Measurements from ENCODE around the gene CD1D.

CD1D gene

DNA sequence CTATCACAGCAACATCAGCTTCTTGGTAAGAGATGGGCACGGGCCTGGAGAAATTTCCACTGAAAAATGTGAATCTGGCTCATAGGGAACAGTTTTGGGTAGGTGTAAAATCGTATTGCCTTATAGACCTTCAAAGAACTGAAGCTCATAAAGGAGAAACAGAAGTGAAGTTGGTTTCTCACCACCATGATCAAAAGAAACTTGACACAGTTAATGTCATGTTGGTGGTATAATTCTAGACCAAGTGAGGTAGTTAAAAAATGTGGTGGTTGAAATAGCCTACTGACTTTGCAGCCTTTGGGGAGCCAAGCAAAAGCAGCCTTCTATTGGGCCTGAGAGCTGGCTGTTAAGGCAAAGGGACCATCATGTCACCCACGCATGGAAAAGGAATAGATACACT, 8.9 kb downstream of the CD1D start:
- Histone ChIP-seq H3K4me3 (ENCODE audit: severe bottlenecking) (no peak overlapping the region), H3K27ac (ENCODE audit: poor library complexity, severe bottlenecking) (no peak overlapping the region), H3K36me3 (ENCODE audit: low read depth) (no peaks in the 10 kb centered on the region), H3K4me1 (ENCODE audit: insufficient read depth, poor library complexity, severe bottlenecking) (peaks cover 4% of the 10 kb centered on the region), H3K27me3 (ENCODE audit: insufficient read depth, poor library complexity, severe bottlenecking) (no peaks in the 10 kb centered on the region), H3K9me3 (ENCODE audit: severe bottlenecking) (no peaks in the 10 kb centered on the region)
- no peak for DNase-seq (ENCODE audit: low spot score)
- TF ChIP-seq, protein P1, sequence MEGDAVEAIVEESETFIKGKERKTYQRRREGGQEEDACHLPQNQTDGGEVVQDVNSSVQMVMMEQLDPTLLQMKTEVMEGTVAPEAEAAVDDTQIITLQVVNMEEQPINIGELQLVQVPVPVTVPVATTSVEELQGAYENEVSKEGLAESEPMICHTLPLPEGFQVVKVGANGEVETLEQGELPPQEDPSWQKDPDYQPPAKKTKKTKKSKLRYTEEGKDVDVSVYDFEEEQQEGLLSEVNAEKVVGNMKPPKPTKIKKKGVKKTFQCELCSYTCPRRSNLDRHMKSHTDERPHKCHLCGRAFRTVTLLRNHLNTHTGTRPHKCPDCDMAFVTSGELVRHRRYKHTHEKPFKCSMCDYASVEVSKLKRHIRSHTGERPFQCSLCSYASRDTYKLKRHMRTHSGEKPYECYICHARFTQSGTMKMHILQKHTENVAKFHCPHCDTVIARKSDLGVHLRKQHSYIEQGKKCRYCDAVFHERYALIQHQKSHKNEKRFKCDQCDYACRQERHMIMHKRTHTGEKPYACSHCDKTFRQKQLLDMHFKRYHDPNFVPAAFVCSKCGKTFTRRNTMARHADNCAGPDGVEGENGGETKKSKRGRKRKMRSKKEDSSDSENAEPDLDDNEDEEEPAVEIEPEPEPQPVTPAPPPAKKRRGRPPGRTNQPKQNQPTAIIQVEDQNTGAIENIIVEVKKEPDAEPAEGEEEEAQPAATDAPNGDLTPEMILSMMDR (IDR thresholded peaks at IDR 0.05; ENCODE audit: poor library complexity, severe bottlenecking) = no peak
- ATAC-seq (ENCODE audit: low read depth) = no peak

DNA sequence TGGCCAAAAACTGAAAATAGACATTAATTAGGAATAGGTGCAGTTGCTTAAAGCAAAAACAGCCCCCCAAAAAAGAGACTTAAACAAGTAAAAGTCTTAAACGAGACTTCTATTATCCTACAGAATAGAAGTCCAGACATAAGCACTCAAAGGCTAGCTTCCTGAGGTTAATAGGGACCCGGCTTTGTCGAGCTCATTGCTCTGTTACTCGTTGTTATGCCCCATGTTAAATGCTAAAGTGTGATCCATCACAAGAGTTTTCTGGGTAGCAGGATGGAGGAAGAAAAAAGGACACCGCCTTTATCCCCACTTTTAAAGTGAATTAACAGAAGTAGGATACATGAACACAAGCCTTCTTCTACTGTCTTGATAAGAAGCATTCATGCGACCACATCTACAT, 10.6 kb downstream of the CD1D start:
- Histone ChIP-seq H3K4me3 (ENCODE audit: severe bottlenecking) (no peak overlapping the region), H3K27me3 (ENCODE audit: insufficient read depth, poor library complexity, severe bottlenecking) (no peaks in the 10 kb centered on the region), H3K4me1 (ENCODE audit: insufficient read depth, poor library complexity, severe bottlenecking) (peaks cover 2% of the 10 kb centered on the region), H3K27ac (ENCODE audit: poor library complexity, severe bottlenecking) (no peak overlapping the region), H3K9me3 (ENCODE audit: severe bottlenecking) (no peaks in the 10 kb centered on the region), H3K36me3 (ENCODE audit: low read depth) (no peaks in the 10 kb centered on the region)
- TF ChIP-seq, protein P1 (IDR thresholded peaks at IDR 0.05; ENCODE audit: poor library complexity, severe bottlenecking) = no peak
- no peak for ATAC-seq (ENCODE audit: low read depth)
- no peak for DNase-seq (ENCODE audit: low spot score)

DNA sequence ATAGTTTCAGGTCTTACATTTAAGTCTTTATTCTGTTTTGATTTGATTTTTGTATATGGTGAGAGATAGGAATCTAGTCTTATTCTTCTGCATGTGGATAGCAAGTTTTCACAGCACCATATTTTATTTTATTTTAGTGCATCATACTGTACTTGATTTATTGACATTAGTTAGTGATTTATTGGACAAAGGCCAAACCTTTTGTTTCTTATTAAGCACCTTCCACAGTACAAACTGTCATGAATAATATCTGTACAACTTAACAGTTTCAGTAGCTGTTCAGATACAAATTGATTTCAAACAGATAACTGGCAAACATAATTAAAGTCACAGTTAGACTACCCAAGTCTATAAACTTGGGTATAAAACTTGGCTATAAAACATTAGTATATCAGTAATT, 15.8 kb downstream of the CD1D start:
- no peaks in the 10 kb centered on the region for H3K36me3 ChIP-seq (ENCODE audit: low read depth)
- TF ChIP-seq, protein P1 (IDR thresholded peaks at IDR 0.05; ENCODE audit: poor library complexity, severe bottlenecking) = no peak
- no peak overlapping the region for H3K27ac ChIP-seq (ENCODE audit: poor library complexity, severe bottlenecking)

DNA sequence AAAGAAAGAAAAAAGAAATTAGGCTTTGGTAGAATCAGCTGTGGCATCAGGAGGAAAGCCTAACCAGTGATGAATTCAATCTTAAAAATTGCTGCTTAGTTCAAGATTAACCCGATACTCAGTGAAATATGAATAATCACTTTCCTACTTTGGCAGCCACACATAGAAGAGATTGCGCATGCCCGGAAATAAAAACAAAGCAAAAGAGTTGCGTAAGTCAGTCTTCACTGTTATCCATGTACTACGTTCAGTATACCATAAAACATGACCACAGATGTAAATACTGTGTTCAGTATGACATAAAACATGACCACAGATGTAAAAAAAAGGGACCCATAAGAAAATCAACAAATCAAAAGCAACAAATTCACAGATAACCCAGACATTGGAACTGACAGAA, 19.2 kb downstream of the CD1D start:
- Histone ChIP-seq H3K27ac (ENCODE audit: poor library complexity, severe bottlenecking) (no peak overlapping the region), H3K4me3 (ENCODE audit: severe bottlenecking) (no peak overlapping the region), H3K27me3 (ENCODE audit: insufficient read depth, poor library complexity, severe bottlenecking) (no peaks in the 10 kb centered on the region), H3K9me3 (ENCODE audit: severe bottlenecking) (no peaks in the 10 kb centered on the region), H3K36me3 (ENCODE audit: low read depth) (no peaks in the 10 kb centered on the region), H3K4me1 (ENCODE audit: insufficient read depth, poor library complexity, severe bottlenecking) (peaks cover 4% of the 10 kb centered on the region)
- no peak for DNase-seq (ENCODE audit: low spot score)
- peak; percentile 42; the same call in 1 of the 3 replicates for ATAC-seq (ENCODE audit: low read depth)
- TF ChIP-seq, protein P1 (IDR thresholded peaks at IDR 0.05; ENCODE audit: poor library complexity, severe bottlenecking) = no peak

More for the DNA sequence above, 15.8 kb downstream of the CD1D start:
- DNase-seq (ENCODE audit: low spot score) (no peak), ATAC-seq (ENCODE audit: low read depth) (no peak)
- H3K9me3 ChIP-seq (ENCODE audit: severe bottlenecking) = no peaks in the 10 kb centered on the region
- peaks cover 4% of the 10 kb centered on the region for H3K4me1 ChIP-seq (ENCODE audit: insufficient read depth, poor library complexity, severe bottlenecking)
- H3K4me3 ChIP-seq (ENCODE audit: severe bottlenecking) = no peak overlapping the region
- H3K27me3 ChIP-seq (ENCODE audit: insufficient read depth, poor library complexity, severe bottlenecking) = no peaks in the 10 kb centered on the region

DNA sequence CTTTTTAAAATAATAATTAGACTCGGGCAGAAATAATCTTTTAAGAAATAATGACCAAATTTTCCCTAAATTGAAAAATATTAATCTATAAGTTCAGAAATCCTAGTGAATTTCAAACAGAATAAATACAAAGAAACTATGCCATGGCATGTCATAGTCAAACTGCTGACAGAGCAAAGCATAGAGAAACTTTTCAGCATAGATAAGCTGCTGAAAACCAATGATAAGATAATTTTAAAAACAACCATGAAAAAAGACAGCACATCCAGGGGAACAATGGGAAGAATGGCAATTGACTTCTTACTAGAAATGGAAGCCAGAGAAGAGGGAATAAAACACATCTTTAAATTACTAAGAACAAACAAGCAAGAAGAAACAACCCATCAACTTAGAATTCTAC, 19.8 kb downstream of the CD1D start:
- no peak overlapping the region for H3K27ac ChIP-seq (ENCODE audit: poor library complexity, severe bottlenecking)
- H3K4me1 ChIP-seq (ENCODE audit: insufficient read depth, poor library complexity, severe bottlenecking) = peaks cover 4% of the 10 kb centered on the region
- no peak for DNase-seq (ENCODE audit: low spot score)
- H3K9me3 ChIP-seq (ENCODE audit: severe bottlenecking) = no peaks in the 10 kb centered on the region
- TF ChIP-seq, protein P1 (IDR thresholded peaks at IDR 0.05; ENCODE audit: poor library complexity, severe bottlenecking) = no peak
- H3K27me3 ChIP-seq (ENCODE audit: insufficient read depth, poor library complexity, severe bottlenecking) = no peaks in the 10 kb centered on the region
- ATAC-seq (ENCODE audit: low read depth) = no peak
- H3K4me3 ChIP-seq (ENCODE audit: severe bottlenecking) = no peak overlapping the region
- no peaks in the 10 kb centered on the region for H3K36me3 ChIP-seq (ENCODE audit: low read depth)

All from RWPE2 (cell line).